Fibroblast of mammary gland (primary cell): ENCODE data around the gene GADL1.
A peak's percentile ranks its signal among the peaks of the same experiment; 100 is the strongest.

ENCODE experiments used
- DNase-seq: peaks from one replicate; pipeline ENCODE4 v3.0.0-alpha.2; 2010; ENCODE audit warnings: low read depth
- H3K4me3 ChIP-seq: 2 replicates; pipeline ENCODE4 v1.5.1; 2011; ENCODE audit warnings: low read depth, mild to moderate bottlenecking, low read length, moderate library complexity; ENCODE audit not compliant: control insufficient read depth
- CTCF ChIP-seq: conservative IDR thresholded peaks from 2 replicates; pipeline ENCODE4 v1.5.1; 2011; ENCODE audit warnings: low read depth, low read length, inconsistent platforms; ENCODE audit not compliant: control insufficient read depth, insufficient read depth

GADL1 gene

GRCh38 chr3:30752491-30752890, 142.0 kb downstream of the GADL1 start:
- no peak for TF ChIP-seq CTCF
- DNase-seq = no peak
- H3K4me3 ChIP-seq = no peak overlapping the region

GRCh38 chr3:30751610-30752299, 142.7 kb downstream of the GADL1 start:
- peak; percentile 59 for DNase-seq
- H3K4me3 ChIP-seq = no peak overlapping the region
- TF ChIP-seq CTCF = peak; percentile 54

- H3K4me3 ChIP-seq = no peak overlapping the region
- no peak for TF ChIP-seq CTCF
- DNase-seq = no peak
These were observed 143.5 kb downstream of the GADL1 start for GRCh38 chr3:30750967-30751366.

GRCh38 chr3:30749230-30749629, 145.2 kb downstream of the GADL1 start:
- peak; percentile 12 for DNase-seq
- no peak for TF ChIP-seq CTCF
- no peak overlapping the region for H3K4me3 ChIP-seq

- DNase-seq = peak; percentile 76
- H3K4me3 ChIP-seq = no peak overlapping the region
- TF ChIP-seq CTCF = peak; percentile 82
These were observed 146.6 kb downstream of the GADL1 start for GRCh38 chr3:30747771-30748281.

- no peak for TF ChIP-seq CTCF
- H3K4me3 ChIP-seq = no peak overlapping the region
- no peak for DNase-seq
These were observed 150.7 kb downstream of the GADL1 start for GRCh38 chr3:30743641-30744317.
